Suprapubic skin (tissue), 4 donors: ENCODE results near the gene PARVB.

Experiments
- EP300 ChIP-seq: sonication (generic); formaldehyde crosslinking; IDR thresholded peaks from one replicate; pipeline ENCODE4 v1.6.1; 2017; ENCODE audit warnings: antibody characterized with exemption
- POLR2A ChIP-seq, 2 donors: fragments of 450-650 bp; IDR thresholded peaks; one replicate each; pipeline ENCODE4 v1.6.1; 2017; ENCODE audit warnings: antibody characterized with exemption in 2 of 2, mild to moderate bottlenecking in 2 of 2, moderate library complexity in 2 of 2
- POLR2AphosphoS5 ChIP-seq, 3 donors: sonication (generic); formaldehyde crosslinking; IDR thresholded peaks; one replicate each; pipeline ENCODE4 v1.6.1; 2017; ENCODE audit warnings: antibody characterized with exemption in 3 of 3
- TF ChIP-seq, protein P1 (sequence below), 2 donors: fragments of 200-600 bp in 1 of 2; fragments of 450-650 bp in 1 of 2; sonication (generic) in 1 of 2; IDR thresholded peaks; one replicate each; pipeline ENCODE4 v1.5.1; 2016 to 2019; ENCODE audit warnings: antibody characterized with exemption in 2 of 2, mild to moderate bottlenecking in 1 of 2, moderate library complexity in 1 of 2

DNA sequence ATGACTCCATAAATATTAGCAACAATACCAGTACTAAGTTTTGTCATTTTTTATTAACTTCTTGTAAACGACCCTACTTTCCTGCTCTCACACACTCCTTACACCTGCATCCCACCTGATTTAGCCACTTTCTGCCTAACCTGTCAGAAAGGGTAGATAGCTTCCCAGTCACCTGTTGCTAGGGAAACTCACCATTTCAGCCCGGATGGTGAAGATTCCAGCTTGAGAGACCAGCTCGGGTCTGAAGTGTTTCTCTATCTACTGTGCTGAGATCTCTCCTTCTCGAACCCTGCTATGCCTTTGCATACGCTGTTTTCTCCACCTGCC is 156.6 kb downstream of the PARVB start, which contains the start of gene PARVG:
- TF ChIP-seq, protein P1, sequence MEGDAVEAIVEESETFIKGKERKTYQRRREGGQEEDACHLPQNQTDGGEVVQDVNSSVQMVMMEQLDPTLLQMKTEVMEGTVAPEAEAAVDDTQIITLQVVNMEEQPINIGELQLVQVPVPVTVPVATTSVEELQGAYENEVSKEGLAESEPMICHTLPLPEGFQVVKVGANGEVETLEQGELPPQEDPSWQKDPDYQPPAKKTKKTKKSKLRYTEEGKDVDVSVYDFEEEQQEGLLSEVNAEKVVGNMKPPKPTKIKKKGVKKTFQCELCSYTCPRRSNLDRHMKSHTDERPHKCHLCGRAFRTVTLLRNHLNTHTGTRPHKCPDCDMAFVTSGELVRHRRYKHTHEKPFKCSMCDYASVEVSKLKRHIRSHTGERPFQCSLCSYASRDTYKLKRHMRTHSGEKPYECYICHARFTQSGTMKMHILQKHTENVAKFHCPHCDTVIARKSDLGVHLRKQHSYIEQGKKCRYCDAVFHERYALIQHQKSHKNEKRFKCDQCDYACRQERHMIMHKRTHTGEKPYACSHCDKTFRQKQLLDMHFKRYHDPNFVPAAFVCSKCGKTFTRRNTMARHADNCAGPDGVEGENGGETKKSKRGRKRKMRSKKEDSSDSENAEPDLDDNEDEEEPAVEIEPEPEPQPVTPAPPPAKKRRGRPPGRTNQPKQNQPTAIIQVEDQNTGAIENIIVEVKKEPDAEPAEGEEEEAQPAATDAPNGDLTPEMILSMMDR (IDR thresholded peaks at IDR 0.05): no peak
- no peak for TF ChIP-seq EP300
- TF ChIP-seq POLR2A (IDR thresholded peaks at IDR 0.05): no peak
- TF ChIP-seq POLR2AphosphoS5 (IDR thresholded peaks at IDR 0.05): no peak
